Right atrium auricular region (tissue), 2 donors: ENCODE measurements around the gene ORM1. TPM values are rescaled to one million over a fixed set of nuclear protein-coding genes. Genes with fewer than 3 reads are reported as not detected.
A peak's percentile ranks its signal among the peaks of the same experiment; 100 is the strongest.

Source experiments
- DNase-seq: peaks from one replicate; pipeline ENCODE4 v3.0.0-alpha.2; 2019; ENCODE audit warnings: low spot score
- H3K27ac ChIP-seq, 2 donors: fragments of 200-600 bp; sonication (generic); 1 replicate in 1 of 2; 2 replicates in 1 of 2; pipeline ENCODE4 v1.5.1; 2016 to 2019
- H3K27me3 ChIP-seq, 2 donors: fragments of 200-600 bp; sonication (generic); one replicate each; pipeline versions ENCODE4 v1.5.1 to v1.6.0; 2017 to 2019
- H3K36me3 ChIP-seq: fragments of 200-600 bp; sonication (generic); one replicate; pipeline ENCODE4 v1.5.1; 2016
- H3K4me1 ChIP-seq, 2 donors: fragments of 200-600 bp; sonication (generic); one replicate each; pipeline versions ENCODE4 v1.5.1 to v1.6.0; 2017 to 2019
- H3K4me3 ChIP-seq, 2 donors: fragments of 200-600 bp; sonication (generic); 1 replicate in 1 of 2; 2 replicates in 1 of 2; pipeline ENCODE4 v1.5.1; 2017 to 2019; ENCODE audit warnings: mild to moderate bottlenecking in 1 of 2, moderate library complexity in 1 of 2
- H3K9me3 ChIP-seq, 2 donors: fragments of 200-600 bp; sonication (generic); one replicate each; pipeline ENCODE4 v1.5.1; 2019
- total RNA-seq, 2 donors: library from RNA; depleted of rRNA; stranded (reverse); fragments of >200 nt; gene quantifications; one replicate each; pipeline ENCODE4 v1.1.0, GENCODE V29; 2016
- TF ChIP-seq, protein P1 (sequence below), 2 donors: fragments of 200-600 bp; sonication (generic); IDR thresholded peaks; one replicate each; pipeline ENCODE4 v1.5.1; 2019; ENCODE audit warnings: antibody characterized with exemption in 2 of 2

ORM1 gene
- total RNA-seq, 2 donors from 2014 or later: not detected

DNA sequence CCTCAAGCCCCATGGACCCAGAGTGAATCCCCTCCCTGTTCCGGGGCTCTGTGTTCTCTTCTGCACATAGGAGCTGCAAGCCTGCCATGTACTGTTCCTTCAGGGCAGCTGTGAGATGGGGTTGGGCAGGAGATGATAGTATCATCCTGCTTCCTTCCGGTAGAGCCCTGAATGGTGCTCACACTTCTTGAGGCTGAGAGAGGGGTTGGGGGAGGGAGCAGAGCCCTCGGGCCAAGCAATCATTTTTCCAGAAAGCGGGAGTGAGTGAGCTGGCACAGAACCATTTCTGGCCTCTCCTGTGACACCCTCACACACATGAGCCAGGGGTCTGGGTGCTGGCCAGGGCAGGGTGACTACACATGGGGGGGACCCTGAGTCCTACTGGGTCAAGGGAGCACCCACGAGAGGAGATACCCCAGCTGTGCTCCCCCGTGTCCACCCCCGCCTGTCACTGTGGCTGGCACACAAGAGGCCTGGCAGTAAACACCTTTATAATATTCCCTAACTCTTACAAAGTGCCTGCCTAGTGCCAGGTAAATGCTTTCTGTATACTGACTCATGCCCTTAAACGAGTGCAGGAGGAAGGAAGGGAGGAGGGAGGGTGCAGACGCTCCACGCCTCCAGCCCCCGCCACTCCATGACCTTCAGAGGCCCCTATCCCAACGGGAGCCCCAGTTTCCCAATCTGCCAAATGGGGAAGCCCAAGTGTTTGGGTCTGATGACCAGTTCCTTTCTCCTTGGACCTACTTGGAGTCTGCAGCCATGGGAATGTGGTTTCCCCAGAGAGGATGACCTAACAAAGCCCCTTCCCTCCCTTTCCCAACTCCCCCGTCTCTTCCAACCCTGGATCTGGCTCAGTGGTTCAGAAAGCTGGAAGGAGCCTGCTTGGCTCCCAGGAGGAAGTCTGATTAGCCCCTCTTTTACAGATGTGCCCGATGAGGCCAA is 49.3 kb downstream of the ORM1 start:
- Histone ChIP-seq H3K36me3 (peaks cover 31% of the 10 kb centered on the region), H3K27me3 (no peaks in the 10 kb centered on the region), H3K9me3 (no peaks in the 10 kb centered on the region), H3K4me1 (peaks cover 0 to 19% of the 10 kb centered on the region in 2 donors), H3K4me3 (no peak overlapping the region), H3K27ac (peak overlapping the region; percentile 14 to 48)
- no peak for DNase-seq
- TF ChIP-seq, protein P1, sequence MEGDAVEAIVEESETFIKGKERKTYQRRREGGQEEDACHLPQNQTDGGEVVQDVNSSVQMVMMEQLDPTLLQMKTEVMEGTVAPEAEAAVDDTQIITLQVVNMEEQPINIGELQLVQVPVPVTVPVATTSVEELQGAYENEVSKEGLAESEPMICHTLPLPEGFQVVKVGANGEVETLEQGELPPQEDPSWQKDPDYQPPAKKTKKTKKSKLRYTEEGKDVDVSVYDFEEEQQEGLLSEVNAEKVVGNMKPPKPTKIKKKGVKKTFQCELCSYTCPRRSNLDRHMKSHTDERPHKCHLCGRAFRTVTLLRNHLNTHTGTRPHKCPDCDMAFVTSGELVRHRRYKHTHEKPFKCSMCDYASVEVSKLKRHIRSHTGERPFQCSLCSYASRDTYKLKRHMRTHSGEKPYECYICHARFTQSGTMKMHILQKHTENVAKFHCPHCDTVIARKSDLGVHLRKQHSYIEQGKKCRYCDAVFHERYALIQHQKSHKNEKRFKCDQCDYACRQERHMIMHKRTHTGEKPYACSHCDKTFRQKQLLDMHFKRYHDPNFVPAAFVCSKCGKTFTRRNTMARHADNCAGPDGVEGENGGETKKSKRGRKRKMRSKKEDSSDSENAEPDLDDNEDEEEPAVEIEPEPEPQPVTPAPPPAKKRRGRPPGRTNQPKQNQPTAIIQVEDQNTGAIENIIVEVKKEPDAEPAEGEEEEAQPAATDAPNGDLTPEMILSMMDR (IDR thresholded peaks at IDR 0.05): no peak

DNA sequence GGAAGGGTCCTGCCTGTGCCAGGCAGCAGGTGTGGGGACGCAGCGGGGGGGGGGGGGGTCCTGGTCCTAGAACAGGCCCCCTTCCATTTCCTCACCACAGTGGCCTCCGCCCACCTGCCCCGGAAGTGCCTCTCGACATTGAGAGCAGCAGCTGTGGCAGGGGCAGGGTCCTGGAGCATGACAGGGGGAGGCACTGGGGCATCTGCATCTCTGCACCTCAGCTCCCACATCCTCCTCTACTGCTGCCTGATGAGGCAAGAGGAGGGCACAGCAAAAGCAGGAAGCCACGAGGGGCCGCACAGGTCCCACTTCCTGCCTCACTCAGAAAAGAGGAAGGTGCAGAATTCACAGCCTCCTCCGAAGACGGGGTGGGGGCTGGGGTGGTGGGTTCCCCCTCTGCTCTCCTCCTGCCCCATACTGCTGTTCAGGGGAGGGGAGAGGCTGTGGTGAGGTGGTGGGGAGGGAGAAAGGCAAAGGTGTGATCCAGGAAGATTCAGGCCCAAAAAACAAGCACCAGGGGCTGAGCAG is 50.1 kb downstream of the ORM1 start:
- Histone ChIP-seq H3K4me1 (peaks cover 0 to 19% of the 10 kb centered on the region in 2 donors), H3K27ac (peak overlapping the region; percentile 14 to 48), H3K36me3 (peaks cover 23% of the 10 kb centered on the region), H3K4me3 (no peak overlapping the region), H3K9me3 (no peaks in the 10 kb centered on the region), H3K27me3 (no peaks in the 10 kb centered on the region)
- DNase-seq: no peak
- TF ChIP-seq, protein P1 (IDR thresholded peaks at IDR 0.05): no peak

DNA sequence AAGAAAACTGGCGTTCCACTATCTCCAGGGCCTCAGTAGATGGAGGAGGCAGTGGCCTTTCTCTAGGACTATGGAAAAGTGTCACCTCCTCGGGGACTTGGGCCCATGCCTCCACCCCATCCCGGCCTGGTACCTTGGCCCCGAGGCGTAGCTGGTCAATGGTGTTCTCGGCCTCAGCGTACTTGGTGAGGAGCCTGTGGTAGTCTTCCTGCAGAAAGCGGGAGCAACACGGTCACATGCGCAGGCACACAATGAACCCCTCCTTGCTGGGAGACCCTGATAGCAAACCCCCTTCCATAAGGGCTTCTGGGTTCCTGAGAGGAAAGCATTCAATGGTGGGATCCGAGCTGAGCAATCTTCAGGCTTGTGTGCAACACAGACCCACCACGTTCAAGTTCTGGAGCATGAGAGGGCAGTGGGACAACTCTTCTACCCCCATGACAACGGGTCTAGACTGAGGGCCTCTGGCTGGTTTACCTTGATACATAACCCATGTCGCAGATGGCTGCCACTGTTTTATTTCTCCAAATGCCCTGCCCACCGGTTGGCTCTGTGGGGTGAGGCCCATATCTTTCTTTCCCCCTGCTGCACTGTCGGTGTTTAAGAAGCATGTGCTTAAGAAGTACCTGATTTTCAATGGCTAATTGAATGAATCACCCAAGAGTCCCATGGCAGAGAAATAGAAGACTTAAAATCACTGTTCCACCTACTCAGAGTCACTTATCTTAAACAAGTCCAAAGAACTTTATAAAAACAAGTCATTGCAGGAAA is 51.2 kb downstream of the ORM1 start:
- DNase-seq: no peak
- no peak overlapping the region for H3K4me3 ChIP-seq
- TF ChIP-seq, protein P1 (IDR thresholded peaks at IDR 0.05): no peak
- H3K27ac ChIP-seq: no peak overlapping the region
- H3K27me3 ChIP-seq: no peaks in the 10 kb centered on the region
- peaks cover 16% of the 10 kb centered on the region for H3K36me3 ChIP-seq
- no peaks in the 10 kb centered on the region for H3K9me3 ChIP-seq
- H3K4me1 ChIP-seq: peaks cover 0 to 19% of the 10 kb centered on the region in 2 donors

DNA sequence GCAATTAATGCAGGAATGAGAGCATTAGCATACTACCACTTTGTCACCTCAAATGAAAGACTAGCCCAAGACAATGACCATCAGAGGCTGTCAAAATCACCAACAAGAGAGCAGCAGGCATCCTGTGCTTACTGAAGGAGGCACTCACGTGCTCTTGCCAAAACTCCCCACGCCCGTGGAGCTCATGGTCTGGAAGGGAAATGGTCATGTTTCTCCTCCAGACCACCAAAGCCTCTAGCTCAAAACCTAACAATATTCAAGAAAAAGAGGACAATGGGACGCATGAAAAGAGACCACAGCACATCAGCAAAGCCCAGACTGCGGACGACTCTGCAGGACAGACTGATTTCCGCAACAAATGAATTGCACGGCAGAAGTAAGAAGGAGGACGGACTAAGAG is 52.0 kb downstream of the ORM1 start:
- Histone ChIP-seq H3K9me3 (no peaks in the 10 kb centered on the region), H3K4me3 (no peak overlapping the region), H3K36me3 (peaks cover 22% of the 10 kb centered on the region), H3K27ac (no peak overlapping the region), H3K4me1 (peaks cover 0 to 19% of the 10 kb centered on the region in 2 donors), H3K27me3 (no peaks in the 10 kb centered on the region)
- DNase-seq: no peak
- TF ChIP-seq, protein P1 (IDR thresholded peaks at IDR 0.05): no peak

DNA sequence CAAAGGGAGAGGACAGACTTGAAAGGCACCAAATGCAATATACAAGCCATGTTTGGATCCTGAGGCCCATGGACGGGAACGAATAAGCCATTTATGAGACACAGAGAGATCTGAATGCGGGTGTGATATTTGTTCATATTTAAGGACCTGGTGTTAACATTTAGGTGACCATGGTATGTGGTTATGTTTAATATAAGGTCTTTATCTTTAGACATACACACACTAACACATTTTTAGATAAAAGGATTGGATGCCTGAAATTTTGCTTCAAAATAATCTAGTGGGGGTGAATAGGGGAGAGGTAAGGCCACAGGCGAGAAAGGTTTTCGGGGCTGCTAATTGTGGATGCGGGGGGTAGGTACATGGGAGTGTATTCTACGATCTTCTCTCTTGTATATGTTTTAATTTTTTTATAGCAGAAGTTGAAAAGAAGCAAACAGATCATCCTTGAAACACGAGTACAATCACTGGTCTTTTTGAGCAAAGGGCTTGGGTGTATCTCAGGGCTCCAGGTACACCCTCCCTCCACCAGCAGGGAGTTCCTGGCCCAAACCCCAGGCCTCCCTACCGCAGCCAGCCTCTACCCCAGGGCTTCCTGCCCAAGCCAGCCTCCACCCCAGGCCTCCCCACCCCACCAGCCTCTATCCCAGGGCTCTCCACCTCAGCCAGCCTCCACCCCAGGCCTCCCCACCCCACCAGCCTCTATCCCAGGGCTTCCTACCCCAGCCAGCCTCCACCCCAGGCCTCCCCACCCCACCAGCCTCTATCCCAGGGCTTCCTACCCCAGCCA is 52.7 kb downstream of the ORM1 start:
- H3K9me3 ChIP-seq: no peaks in the 10 kb centered on the region
- TF ChIP-seq, protein P1 (IDR thresholded peaks at IDR 0.05): no peak
- no peak overlapping the region for H3K27ac ChIP-seq
- no peak overlapping the region for H3K4me3 ChIP-seq
- H3K4me1 ChIP-seq: peaks cover 0 to 19% of the 10 kb centered on the region in 2 donors
- no peak for DNase-seq
- peaks cover 27% of the 10 kb centered on the region for H3K36me3 ChIP-seq
- no peaks in the 10 kb centered on the region for H3K27me3 ChIP-seq
